K562 (cell line): ENCODE results near the gene NFIC. TPM values are rescaled to one million over a fixed set of nuclear protein-coding genes. Genes with fewer than 3 reads are reported as not detected.
A peak's percentile ranks its signal among the peaks of the same experiment; 100 is the strongest.

Experiments
- CBFA2T2 ChIP-seq: fragments of 450-650 bp; conservative IDR thresholded peaks from 2 replicates; pipeline ENCODE4 v1.6.1; 2017; ENCODE audit warnings: mild to moderate bottlenecking
- CTBP1 ChIP-seq: fragments of 450-650 bp; IDR thresholded peaks from 2 replicates; pipeline ENCODE4 v1.6.1; 2016; ENCODE audit warnings: borderline replicate concordance
- E2F3 ChIP-seq: fragments of 250-450 bp; sonication (Bioruptor Pico); IDR thresholded peaks from 2 replicates; pipeline ENCODE4 v1.4.0; 2020; ENCODE audit warnings: mild to moderate bottlenecking
- HDAC2 ChIP-seq: fragments of 450-650 bp; IDR thresholded peaks from 2 replicates; pipeline ENCODE4 v1.6.1; 2016; ENCODE audit warnings: mild to moderate bottlenecking
- MEF2D ChIP-seq: conservative IDR thresholded peaks from 2 replicates; pipeline ENCODE4 v1.6.1; 2016; ENCODE audit warnings: low read depth, missing genetic modification characterization, missing compliant biosample characterization
- MYC ChIP-seq, 2 experiments: fragments of 250-450 bp in 1 of 2; sonication (Bioruptor Pico) in 1 of 2; IDR thresholded peaks; 2 replicates each; pipeline versions ENCODE4 v1.5.1 to v1.6.1; 2012 to 2021; ENCODE audit warnings: low read depth in 2 of 2, borderline replicate concordance in 1 of 2, improper control_type of control experiment in 1 of 2, low read length in 1 of 2, mild to moderate bottlenecking in 1 of 2, moderate library complexity in 1 of 2
- POLR2AphosphoS5 ChIP-seq: IDR thresholded peaks from 2 replicates; pipeline ENCODE4 v1.6.1; 2011; ENCODE audit warnings: mild to moderate bottlenecking, low read depth, low read length, moderate library complexity; ENCODE audit not compliant: control insufficient read depth, insufficient read depth
- PYGO2 ChIP-seq: fragments of 450-650 bp; IDR thresholded peaks from 2 replicates; pipeline ENCODE4 v1.6.1; 2016; ENCODE audit warnings: mild to moderate bottlenecking, missing genetic modification characterization, moderate library complexity, missing compliant biosample characterization
- RBM14 ChIP-seq: fragments of 200-400 bp; formaldehyde crosslinking; IDR thresholded peaks from 2 replicates; pipeline ENCODE4 v1.6.1; 2018; ENCODE audit warnings: low read depth, mild to moderate bottlenecking, low read length, moderate library complexity, borderline replicate concordance; ENCODE audit not compliant: insufficient read depth
- SIX5 ChIP-seq, 2 experiments: IDR thresholded peaks; 2 replicates each; pipeline ENCODE4 v1.6.1; 2011; ENCODE audit warnings: low read length in 2 of 2, borderline replicate concordance in 1 of 2, low read depth in 1 of 2, mild to moderate bottlenecking in 1 of 2, moderate library complexity in 1 of 2; ENCODE audit not compliant: insufficient read depth in 1 of 2
- polyA plus RNA-seq, 8 experiments: library from polyadenylated mRNA; depleted of rRNA in 4 of 8; stranded (reverse) in 5 of 8; unstranded in 3 of 8; fragments of >200 nt; fragmentation: Nextera tagmentation in 2 of 8; fragmentation: Illumina TruSeq in 1 of 8; extraction: Ambion mirVana in 2 of 8; extraction: Trizol in 1 of 8; gene quantifications; 2 replicates each; pipeline versions ENCODE4 v1.2.1 to v1.2.3, GENCODE V29; 2011 to 2014; ENCODE audit warnings: inconsistent platforms in 1 of 8, missing spikeins in 1 of 8
- total RNA-seq, 7 experiments: library from RNA; depleted of rRNA in 6 of 7; stranded (reverse); fragments of >200 nt in 6 of 7; fragmentation: Illumina TruSeq in 2 of 7; extraction: Trizol in 2 of 7; gene quantifications; 2 replicates each; pipeline versions ENCODE4 v1.2.1 to v1.2.3, GENCODE V29; 2011 to 2021; ENCODE audit warnings: low replicate concordance in 1 of 7
- TF ChIP-seq, protein P1 (sequence below): sonication (generic); formaldehyde crosslinking; IDR thresholded peaks from 2 replicates; pipeline ENCODE4 v1.8.1; 2023; ENCODE audit warnings: mild to moderate bottlenecking, missing genetic modification reagents
- TF ChIP-seq, protein P2 (sequence below): IDR thresholded peaks from 2 replicates; pipeline ENCODE4 v1.6.1; 2014; ENCODE audit warnings: antibody characterized with exemption
- TF ChIP-seq, protein P3 (sequence below): fragments of 250-450 bp; sonication (Bioruptor Pico); IDR thresholded peaks from 2 replicates; pipeline ENCODE4 v1.4.0; 2020; ENCODE audit warnings: mild to moderate bottlenecking
- TF ChIP-seq, protein P4 (sequence below): fragments of 250-450 bp; sonication (Bioruptor Pico); IDR thresholded peaks from 2 replicates; pipeline ENCODE4 v1.8.0; 2021; ENCODE audit warnings: borderline replicate concordance, mild to moderate bottlenecking, moderate library complexity; ENCODE audit not compliant: poor library complexity, severe bottlenecking
- TF ChIP-seq, protein P5 (sequence below), 2 experiments: fragments of 450-650 bp; IDR thresholded peaks; 2 replicates each; pipeline ENCODE4 v1.6.1; 2018; ENCODE audit warnings: mild to moderate bottlenecking in 2 of 2, low read depth in 1 of 2; ENCODE audit not compliant: partially characterized antibody in 2 of 2

NFIC gene
- total and polyA plus RNA-seq, 9 of the 15 experiments (the other 6 are each of a cell fraction or from before 2014, with no cell fraction given), result 0.71 to 62.1 (median 6.9) TPM

DNA sequence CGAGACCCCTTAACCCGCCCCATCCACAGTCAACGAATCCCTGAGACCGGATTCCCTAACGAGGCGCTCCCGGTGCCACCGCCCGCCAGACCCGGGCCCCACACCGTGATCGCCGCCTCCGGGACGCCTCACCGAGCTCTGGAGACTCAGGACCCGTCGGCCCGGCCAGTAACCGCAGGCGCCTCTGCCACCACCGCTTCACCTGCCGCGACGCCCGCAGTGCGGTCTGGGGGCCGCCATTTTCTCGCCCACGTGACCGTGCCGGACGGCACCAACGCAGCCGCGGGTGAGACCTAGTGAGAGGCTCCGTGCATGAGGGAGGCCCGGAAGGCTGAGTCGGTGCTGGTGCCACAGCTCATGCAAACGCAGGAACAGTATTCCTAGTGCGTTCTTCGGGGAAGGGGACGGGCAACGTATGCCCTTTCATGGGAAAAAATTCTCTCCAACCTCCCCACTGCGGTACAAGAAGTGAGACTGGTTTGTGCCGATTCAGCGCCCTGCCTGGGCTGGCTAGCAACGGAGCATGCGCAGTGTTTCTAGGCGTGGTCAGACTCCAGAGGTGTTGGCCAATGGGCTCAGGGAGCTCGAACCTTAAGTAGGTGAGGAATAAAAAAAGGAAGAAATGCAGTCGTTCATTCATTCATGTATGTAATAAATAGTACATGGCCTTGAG is 134.2 kb downstream of the NFIC start, which contains the start of gene DOHH (continued):
- TF ChIP-seq, protein P1, sequence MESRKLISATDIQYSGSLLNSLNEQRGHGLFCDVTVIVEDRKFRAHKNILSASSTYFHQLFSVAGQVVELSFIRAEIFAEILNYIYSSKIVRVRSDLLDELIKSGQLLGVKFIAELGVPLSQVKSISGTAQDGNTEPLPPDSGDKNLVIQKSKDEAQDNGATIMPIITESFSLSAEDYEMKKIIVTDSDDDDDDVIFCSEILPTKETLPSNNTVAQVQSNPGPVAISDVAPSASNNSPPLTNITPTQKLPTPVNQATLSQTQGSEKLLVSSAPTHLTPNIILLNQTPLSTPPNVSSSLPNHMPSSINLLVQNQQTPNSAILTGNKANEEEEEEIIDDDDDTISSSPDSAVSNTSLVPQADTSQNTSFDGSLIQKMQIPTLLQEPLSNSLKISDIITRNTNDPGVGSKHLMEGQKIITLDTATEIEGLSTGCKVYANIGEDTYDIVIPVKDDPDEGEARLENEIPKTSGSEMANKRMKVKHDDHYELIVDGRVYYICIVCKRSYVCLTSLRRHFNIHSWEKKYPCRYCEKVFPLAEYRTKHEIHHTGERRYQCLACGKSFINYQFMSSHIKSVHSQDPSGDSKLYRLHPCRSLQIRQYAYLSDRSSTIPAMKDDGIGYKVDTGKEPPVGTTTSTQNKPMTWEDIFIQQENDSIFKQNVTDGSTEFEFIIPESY, result peak; percentile 89
- TF ChIP-seq, protein P2, sequence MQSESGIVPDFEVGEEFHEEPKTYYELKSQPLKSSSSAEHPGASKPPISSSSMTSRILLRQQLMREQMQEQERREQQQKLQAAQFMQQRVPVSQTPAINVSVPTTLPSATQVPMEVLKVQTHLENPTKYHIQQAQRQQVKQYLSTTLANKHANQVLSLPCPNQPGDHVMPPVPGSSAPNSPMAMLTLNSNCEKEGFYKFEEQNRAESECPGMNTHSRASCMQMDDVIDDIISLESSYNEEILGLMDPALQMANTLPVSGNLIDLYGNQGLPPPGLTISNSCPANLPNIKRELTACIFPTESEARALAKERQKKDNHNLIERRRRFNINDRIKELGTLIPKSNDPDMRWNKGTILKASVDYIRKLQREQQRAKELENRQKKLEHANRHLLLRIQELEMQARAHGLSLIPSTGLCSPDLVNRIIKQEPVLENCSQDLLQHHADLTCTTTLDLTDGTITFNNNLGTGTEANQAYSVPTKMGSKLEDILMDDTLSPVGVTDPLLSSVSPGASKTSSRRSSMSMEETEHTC, result peak; percentile 55; the same call in 1 of the 2 replicates
- TF ChIP-seq PYGO2 (tag), result no peak
- TF ChIP-seq, protein P3, sequence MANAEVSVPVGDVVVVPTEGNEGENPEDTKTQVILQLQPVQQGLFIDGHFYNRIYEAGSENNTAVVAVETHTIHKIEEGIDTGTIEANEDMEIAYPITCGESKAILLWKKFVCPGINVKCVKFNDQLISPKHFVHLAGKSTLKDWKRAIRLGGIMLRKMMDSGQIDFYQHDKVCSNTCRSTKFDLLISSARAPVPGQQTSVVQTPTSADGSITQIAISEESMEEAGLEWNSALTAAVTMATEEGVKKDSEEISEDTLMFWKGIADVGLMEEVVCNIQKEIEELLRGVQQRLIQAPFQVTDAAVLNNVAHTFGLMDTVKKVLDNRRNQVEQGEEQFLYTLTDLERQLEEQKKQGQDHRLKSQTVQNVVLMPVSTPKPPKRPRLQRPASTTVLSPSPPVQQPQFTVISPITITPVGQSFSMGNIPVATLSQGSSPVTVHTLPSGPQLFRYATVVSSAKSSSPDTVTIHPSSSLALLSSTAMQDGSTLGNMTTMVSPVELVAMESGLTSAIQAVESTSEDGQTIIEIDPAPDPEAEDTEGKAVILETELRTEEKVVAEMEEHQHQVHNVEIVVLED (CRISPR knock-in tag), result peak; percentile 41; the same call in 1 of the 2 replicates
- TF ChIP-seq POLR2AphosphoS5, result 0 out of 2 replicates have a peak, but pooled peaks have one; percentile 65
- peak; percentile 73; the same call in 1 of the 2 replicates for TF ChIP-seq CTBP1
- TF ChIP-seq, protein P4, sequence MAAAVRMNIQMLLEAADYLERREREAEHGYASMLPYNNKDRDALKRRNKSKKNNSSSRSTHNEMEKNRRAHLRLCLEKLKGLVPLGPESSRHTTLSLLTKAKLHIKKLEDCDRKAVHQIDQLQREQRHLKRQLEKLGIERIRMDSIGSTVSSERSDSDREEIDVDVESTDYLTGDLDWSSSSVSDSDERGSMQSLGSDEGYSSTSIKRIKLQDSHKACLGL (CRISPR knock-in tag), result peak; percentile 93
- peak; percentile 85 for TF ChIP-seq CBFA2T2
- TF ChIP-seq MEF2D (tag), result 0 out of 2 replicates have a peak, but pooled peaks have one; percentile 60
- TF ChIP-seq SIX5 (IDR thresholded peaks at IDR 0.05; ENCODE audit: borderline replicate concordance in 1 of 2, insufficient read depth in 1 of 2, low read depth in 1 of 2, low read length in 2 of 2), result peak; percentile 58 to 63
- TF ChIP-seq HDAC2, result peak; percentile 75; the same call in 1 of the 2 replicates
- TF ChIP-seq MYC (IDR thresholded peaks at IDR 0.05; ENCODE audit: low read depth, low read length), result peak; percentile 93
- TF ChIP-seq MYC (CRISPR knock-in tag; IDR thresholded peaks at IDR 0.05; ENCODE audit: borderline replicate concordance, low read depth), result peak; percentile 90; the same call in 1 of the 2 replicates
- TF ChIP-seq RBM14, result no peak
- TF ChIP-seq E2F3 (CRISPR knock-in tag), result 0 out of 2 replicates have a peak, but pooled peaks have one; percentile 56
- TF ChIP-seq, protein P5, sequence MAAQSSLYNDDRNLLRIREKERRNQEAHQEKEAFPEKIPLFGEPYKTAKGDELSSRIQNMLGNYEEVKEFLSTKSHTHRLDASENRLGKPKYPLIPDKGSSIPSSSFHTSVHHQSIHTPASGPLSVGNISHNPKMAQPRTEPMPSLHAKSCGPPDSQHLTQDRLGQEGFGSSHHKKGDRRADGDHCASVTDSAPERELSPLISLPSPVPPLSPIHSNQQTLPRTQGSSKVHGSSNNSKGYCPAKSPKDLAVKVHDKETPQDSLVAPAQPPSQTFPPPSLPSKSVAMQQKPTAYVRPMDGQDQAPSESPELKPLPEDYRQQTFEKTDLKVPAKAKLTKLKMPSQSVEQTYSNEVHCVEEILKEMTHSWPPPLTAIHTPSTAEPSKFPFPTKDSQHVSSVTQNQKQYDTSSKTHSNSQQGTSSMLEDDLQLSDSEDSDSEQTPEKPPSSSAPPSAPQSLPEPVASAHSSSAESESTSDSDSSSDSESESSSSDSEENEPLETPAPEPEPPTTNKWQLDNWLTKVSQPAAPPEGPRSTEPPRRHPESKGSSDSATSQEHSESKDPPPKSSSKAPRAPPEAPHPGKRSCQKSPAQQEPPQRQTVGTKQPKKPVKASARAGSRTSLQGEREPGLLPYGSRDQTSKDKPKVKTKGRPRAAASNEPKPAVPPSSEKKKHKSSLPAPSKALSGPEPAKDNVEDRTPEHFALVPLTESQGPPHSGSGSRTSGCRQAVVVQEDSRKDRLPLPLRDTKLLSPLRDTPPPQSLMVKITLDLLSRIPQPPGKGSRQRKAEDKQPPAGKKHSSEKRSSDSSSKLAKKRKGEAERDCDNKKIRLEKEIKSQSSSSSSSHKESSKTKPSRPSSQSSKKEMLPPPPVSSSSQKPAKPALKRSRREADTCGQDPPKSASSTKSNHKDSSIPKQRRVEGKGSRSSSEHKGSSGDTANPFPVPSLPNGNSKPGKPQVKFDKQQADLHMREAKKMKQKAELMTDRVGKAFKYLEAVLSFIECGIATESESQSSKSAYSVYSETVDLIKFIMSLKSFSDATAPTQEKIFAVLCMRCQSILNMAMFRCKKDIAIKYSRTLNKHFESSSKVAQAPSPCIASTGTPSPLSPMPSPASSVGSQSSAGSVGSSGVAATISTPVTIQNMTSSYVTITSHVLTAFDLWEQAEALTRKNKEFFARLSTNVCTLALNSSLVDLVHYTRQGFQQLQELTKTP (IDR thresholded peaks at IDR 0.05; ENCODE audit: low read depth in 1 of 2, partially characterized antibody in 2 of 2), result peak in 1 of 2 experiments; percentile 66
